Gastrocnemius medialis (tissue), 4 donors: ENCODE measurements around the gene FKBP10. TPM values are rescaled to one million over a fixed set of nuclear protein-coding genes. Genes with fewer than 3 reads are reported as not detected.
"Not testable (repeated sequence)": the region's sequence is repeated elsewhere in the genome, so short reads cannot be mapped to it uniquely, and the experiment has no call there.

Source experiments
- ATAC-seq, 2 donors: fragments of 150-250 bp; one replicate each; pipeline ENCODE4 v1.9.1; 2016
- DNase-seq, 2 donors: peaks; one replicate each; pipeline ENCODE4 v3.0.0-alpha.2; 2019
- H3K27ac ChIP-seq, 4 donors: fragments of 200-600 bp; sonication (generic); 1 replicate in 1 of 4; 2 replicates in 3 of 4; pipeline ENCODE4 v1.5.1; 2016 to 2018; ENCODE audit warnings: mild to moderate bottlenecking in 2 of 4, moderate library complexity in 1 of 4
- H3K27me3 ChIP-seq, 3 donors: fragments of 200-600 bp; sonication (generic) in 2 of 3; 1 replicate in 1 of 3; 2 replicates in 2 of 3; pipeline versions ENCODE4 v1.5.1 to v1.6.0; 2016 to 2019; ENCODE audit warnings: mild to moderate bottlenecking in 1 of 3, moderate library complexity in 1 of 3
- H3K36me3 ChIP-seq, 2 donors: fragments of 200-600 bp; sonication (generic) in 1 of 2; one replicate each; pipeline ENCODE4 v1.5.1; 2017 to 2018
- H3K4me1 ChIP-seq, 2 donors: fragments of 200-600 bp; sonication (generic) in 1 of 2; one replicate each; pipeline ENCODE4 v1.5.1; 2016 to 2017; ENCODE audit warnings: mild to moderate bottlenecking in 2 of 2
- H3K4me3 ChIP-seq, 4 donors: fragments of 200-600 bp; sonication (generic) in 3 of 4; 1 replicate in 1 of 4; 2 replicates in 3 of 4; pipeline ENCODE4 v1.5.1; 2016 to 2019; ENCODE audit warnings: mild to moderate bottlenecking in 2 of 4
- H3K9me3 ChIP-seq, 3 donors: fragments of 200-600 bp; sonication (generic) in 2 of 3; 1 replicate in 1 of 3; 2 replicates in 2 of 3; pipeline ENCODE4 v1.5.1; 2016 to 2019
- POLR2A ChIP-seq, 2 donors: fragments of 450-650 bp; IDR thresholded peaks; one replicate each; pipeline ENCODE4 v1.6.1; 2017; ENCODE audit warnings: antibody characterized with exemption in 2 of 2, mild to moderate bottlenecking in 2 of 2, moderate library complexity in 2 of 2
- in situ Hi-C, 4 donors: fragments of 200-750 bp; cut with MboI; loops; one replicate each; pipeline versions ENCODE4 v1.15.0 to v1.8.0; 2017; ENCODE audit warnings: low sequenced_read_pairs in 4 of 4
- intact Hi-C: fragments of 100-400 bp; cut with DNase I; formaldehyde crosslinking; loops from one replicate; pipeline ENCODE4 v1.15.1; 2023; ENCODE audit warnings: low total_unique reads
- total RNA-seq, 4 donors: library from RNA; depleted of rRNA; stranded (reverse); fragments of >200 nt; gene quantifications; one replicate each; pipeline versions ENCODE4 v1.1.0 to v1.2.3, GENCODE V29; 2016
- TF ChIP-seq, protein P1 (sequence below), 5 experiments: fragments of 450-650 bp in 3 of 5; fragments of 200-600 bp in 2 of 5; sonication (generic) in 2 of 5; IDR thresholded peaks in 4 of 5; conservative IDR thresholded peaks in 1 of 5; 1 replicate in 4 of 5; 2 replicates in 1 of 5; pipeline ENCODE4 v1.5.1; 2016 to 2019; ENCODE audit warnings: antibody characterized with exemption in 5 of 5, mild to moderate bottlenecking in 3 of 5, moderate library complexity in 3 of 5

Gene FKBP10
- total RNA-seq, 4 donors from 2014 or later = 7.0 to 12.9 (median 9.7) TPM

DNA sequence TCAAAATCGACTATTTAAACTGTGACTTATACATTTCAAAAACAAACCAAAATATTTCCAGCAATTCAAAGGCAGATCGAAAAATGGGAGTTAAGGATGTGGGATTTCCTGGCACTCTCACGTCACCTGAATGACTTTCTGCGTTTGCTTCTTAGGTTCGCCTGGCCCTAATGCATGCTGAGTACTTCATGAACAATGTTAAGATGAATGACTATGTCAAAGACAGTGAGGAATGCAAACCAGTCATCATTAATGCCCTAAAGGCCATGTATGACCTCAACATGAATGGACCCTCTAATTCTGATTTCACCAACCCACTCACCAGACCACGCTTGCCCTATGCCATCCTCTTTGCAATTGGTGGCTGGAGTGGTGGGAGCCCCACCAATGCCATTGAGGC is 32.2 kb downstream of the FKBP10 start:
- TF ChIP-seq, protein P1, sequence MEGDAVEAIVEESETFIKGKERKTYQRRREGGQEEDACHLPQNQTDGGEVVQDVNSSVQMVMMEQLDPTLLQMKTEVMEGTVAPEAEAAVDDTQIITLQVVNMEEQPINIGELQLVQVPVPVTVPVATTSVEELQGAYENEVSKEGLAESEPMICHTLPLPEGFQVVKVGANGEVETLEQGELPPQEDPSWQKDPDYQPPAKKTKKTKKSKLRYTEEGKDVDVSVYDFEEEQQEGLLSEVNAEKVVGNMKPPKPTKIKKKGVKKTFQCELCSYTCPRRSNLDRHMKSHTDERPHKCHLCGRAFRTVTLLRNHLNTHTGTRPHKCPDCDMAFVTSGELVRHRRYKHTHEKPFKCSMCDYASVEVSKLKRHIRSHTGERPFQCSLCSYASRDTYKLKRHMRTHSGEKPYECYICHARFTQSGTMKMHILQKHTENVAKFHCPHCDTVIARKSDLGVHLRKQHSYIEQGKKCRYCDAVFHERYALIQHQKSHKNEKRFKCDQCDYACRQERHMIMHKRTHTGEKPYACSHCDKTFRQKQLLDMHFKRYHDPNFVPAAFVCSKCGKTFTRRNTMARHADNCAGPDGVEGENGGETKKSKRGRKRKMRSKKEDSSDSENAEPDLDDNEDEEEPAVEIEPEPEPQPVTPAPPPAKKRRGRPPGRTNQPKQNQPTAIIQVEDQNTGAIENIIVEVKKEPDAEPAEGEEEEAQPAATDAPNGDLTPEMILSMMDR (IDR thresholded peaks at IDR 0.05 in 4 of 5, conservative IDR thresholded peaks at IDR 0.05 in 1 of 5) = no peak
- TF ChIP-seq POLR2A (IDR thresholded peaks at IDR 0.05) = no peak
- in situ Hi-C loops (no loop called here), intact Hi-C loops (no loop called here)
- ATAC-seq (no peak), DNase-seq (no peak)
- Histone ChIP-seq H3K36me3 (no peaks in the 10 kb centered on the region), H3K9me3 (no peaks in the 10 kb centered on the region), H3K27ac (no peak overlapping the region), H3K4me3 (no peak overlapping the region), H3K4me1 (peaks cover 2 to 3% of the 10 kb centered on the region in 2 donors), H3K27me3 (no peaks in the 10 kb centered on the region)

DNA sequence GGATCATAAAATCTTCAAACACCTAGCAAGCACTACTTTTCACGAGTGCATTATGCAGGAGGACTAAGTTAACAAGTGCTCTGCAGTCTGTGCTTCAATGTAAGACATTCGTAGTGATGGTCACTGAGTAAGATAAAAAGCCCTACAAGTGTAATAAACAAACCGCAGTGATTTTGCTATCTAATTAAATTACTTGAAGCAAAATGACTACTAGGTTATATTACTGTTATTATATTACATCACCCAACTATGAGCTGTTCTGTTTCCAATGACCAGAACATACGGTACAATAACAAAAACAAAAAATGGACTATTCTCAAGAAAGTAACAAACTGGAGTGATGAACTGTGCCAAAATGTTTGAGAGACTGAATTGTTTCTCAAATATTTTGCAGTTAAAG is 36.0 kb downstream of the FKBP10 start:
- intact Hi-C loops = no loop called here
- DNase-seq = no peak
- no peak for ATAC-seq
- TF ChIP-seq, protein P1 (IDR thresholded peaks at IDR 0.05 in 4 of 5, conservative IDR thresholded peaks at IDR 0.05 in 1 of 5) = no peak
- no peak for TF ChIP-seq POLR2A (IDR thresholded peaks at IDR 0.05)
- in situ Hi-C loops = no loop called here
- peaks cover 13 to 16% of the 10 kb centered on the region in 2 donors for H3K4me1 ChIP-seq
- H3K27me3 ChIP-seq = no peaks in the 10 kb centered on the region
- no peak overlapping the region for H3K4me3 ChIP-seq
- H3K9me3 ChIP-seq = no peaks in the 10 kb centered on the region
- peaks cover 0 to 2% of the 10 kb centered on the region in 2 donors for H3K36me3 ChIP-seq
- H3K27ac ChIP-seq = no peak overlapping the region

DNA sequence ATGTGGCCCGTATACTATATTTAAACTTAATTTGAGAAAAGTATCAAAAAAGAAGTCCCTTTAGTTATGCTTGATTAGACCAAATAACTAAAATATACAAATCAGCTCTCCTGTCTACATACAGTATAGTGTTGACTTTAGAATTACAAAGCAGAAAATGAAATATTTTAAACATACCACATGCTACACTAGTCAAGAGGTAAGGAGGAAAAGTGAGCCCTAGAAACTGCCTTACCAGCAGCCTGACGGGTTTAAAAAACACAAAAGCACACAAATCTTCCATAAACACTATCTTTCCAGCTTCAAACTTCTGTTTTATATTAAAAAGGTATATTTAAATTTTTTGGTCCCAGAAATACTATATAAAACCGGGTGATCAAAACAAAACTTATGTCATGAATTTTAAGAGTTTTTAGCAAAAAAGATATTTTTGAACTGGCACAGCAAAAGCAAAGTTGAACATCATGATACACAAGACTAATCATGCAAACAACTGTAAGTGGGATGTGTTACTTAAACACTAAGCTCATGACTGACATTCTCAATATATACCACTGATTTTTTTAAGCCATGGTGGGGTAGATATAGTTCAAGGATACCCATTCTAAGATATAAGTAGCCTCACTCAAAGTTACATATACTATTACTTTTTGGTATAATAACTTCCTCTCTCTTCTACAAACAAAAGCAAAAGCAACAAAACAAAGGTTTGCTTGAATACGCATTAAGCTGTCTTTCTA is 36.6 kb downstream of the FKBP10 start:
- H3K36me3 ChIP-seq = peaks cover 0 to 8% of the 10 kb centered on the region in 2 donors
- no peak overlapping the region for H3K4me3 ChIP-seq
- DNase-seq (no peak), ATAC-seq (no peak)
- H3K27ac ChIP-seq = peak overlapping the region in 1 of 4 donors; percentile 4
- in situ Hi-C loops = no loop called here
- peaks cover 13 to 16% of the 10 kb centered on the region in 2 donors for H3K4me1 ChIP-seq
- no peak for TF ChIP-seq POLR2A (IDR thresholded peaks at IDR 0.05)
- TF ChIP-seq, protein P1 (IDR thresholded peaks at IDR 0.05 in 4 of 5, conservative IDR thresholded peaks at IDR 0.05 in 1 of 5) = no peak
- H3K9me3 ChIP-seq = no peaks in the 10 kb centered on the region
- no peaks in the 10 kb centered on the region for H3K27me3 ChIP-seq
- intact Hi-C loops = no loop called here

DNA sequence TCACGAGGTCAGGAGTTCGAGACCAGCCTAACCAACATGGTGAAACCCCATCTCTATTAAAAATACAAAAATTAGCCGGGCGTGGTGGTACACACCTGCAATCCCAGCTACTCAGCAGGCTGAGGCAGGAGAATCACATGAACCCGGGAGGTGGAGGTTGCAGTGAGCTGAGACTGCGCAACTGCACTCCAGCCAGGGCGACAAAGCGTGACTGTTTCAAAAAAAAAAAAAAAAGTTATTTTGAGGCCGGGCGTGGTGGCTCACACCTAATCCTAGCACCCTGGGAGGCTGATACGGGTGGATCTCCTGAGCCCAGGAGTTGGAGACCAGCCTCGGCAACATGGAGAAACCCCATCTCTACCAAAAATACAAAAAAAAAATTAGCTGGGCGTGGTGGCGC is 38.6 kb downstream of the FKBP10 start:
- intact Hi-C loops, H3K4me3 ChIP-seq, H3K27ac ChIP-seq, H3K27me3 ChIP-seq, in situ Hi-C loops, ATAC-seq, DNase-seq, H3K9me3 ChIP-seq: not testable (repeated sequence)
- Histone ChIP-seq H3K36me3 (peaks cover 0 to 11% of the 10 kb centered on the region in 2 donors), H3K4me1 (peaks cover 13 to 16% of the 10 kb centered on the region in 2 donors)

DNA sequence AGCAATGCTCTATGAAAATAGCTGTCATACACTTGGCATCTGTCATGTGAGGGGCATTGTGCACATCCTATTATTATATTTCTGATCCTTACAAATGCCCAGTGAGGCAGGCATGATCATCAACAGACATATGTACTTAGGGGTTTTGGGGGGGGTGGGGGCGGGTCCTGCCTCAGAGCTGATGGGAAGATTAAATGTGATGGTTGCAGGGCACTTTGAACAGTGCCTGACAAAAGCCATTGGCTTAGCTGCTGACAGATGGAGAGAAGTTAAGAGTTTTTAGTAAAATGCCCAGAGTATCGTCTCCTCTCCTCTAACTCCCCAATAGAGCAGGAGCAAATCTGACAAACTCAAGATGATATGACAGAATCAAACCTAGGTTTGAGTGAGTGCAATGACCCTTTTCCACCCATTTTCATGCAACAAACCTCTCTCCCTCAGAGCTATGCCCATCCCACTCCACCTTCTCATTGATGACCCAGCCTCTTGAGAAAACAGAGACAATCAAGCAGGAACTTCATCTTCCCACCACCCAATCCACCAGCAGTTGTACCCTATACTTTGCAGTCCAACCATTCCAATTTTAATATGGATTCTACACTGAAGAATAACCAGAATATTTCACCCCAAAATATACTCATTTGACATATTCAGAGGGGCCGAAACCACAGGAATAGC is 47.6 kb downstream of the FKBP10 start:
- Histone ChIP-seq H3K4me1 (peaks cover 20 to 35% of the 10 kb centered on the region in 2 donors), H3K27ac (no peak overlapping the region), H3K4me3 (no peak overlapping the region), H3K9me3 (no peaks in the 10 kb centered on the region), H3K36me3 (no peaks in the 10 kb centered on the region), H3K27me3 (no peaks in the 10 kb centered on the region)
- in situ Hi-C loops = no loop called here
- TF ChIP-seq, protein P1 (IDR thresholded peaks at IDR 0.05 in 4 of 5, conservative IDR thresholded peaks at IDR 0.05 in 1 of 5) = no peak
- TF ChIP-seq POLR2A (IDR thresholded peaks at IDR 0.05) = no peak
- no peak for ATAC-seq
- intact Hi-C loops = no loop called here
- DNase-seq = no peak
